GM20000 (cell line): ENCODE results near the gene ADGRV1.
"Not testable (repeated sequence)": the region's sequence is repeated elsewhere in the genome, so short reads cannot be mapped to it uniquely, and the experiment has no call there.

ENCODE experiments used
- DNase-seq: peaks from one replicate; pipeline ENCODE4 v3.0.0; 2012; ENCODE audit warnings: low spot score
- CTCF ChIP-seq: IDR thresholded peaks from 2 replicates; pipeline ENCODE4 v1.5.1; 2012; ENCODE audit warnings: mild to moderate bottlenecking, control low read depth; ENCODE audit errors: extremely low read depth, missing control alignments

ADGRV1 gene

GRCh38 chr5:91000743-91001142, 442.1 kb downstream of the ADGRV1 start:
- no peak for DNase-seq
- TF ChIP-seq CTCF = no peak

GRCh38 chr5:91006713-91007112, 448.1 kb downstream of the ADGRV1 start:
- DNase-seq = no peak
- TF ChIP-seq CTCF = no peak

DNA sequence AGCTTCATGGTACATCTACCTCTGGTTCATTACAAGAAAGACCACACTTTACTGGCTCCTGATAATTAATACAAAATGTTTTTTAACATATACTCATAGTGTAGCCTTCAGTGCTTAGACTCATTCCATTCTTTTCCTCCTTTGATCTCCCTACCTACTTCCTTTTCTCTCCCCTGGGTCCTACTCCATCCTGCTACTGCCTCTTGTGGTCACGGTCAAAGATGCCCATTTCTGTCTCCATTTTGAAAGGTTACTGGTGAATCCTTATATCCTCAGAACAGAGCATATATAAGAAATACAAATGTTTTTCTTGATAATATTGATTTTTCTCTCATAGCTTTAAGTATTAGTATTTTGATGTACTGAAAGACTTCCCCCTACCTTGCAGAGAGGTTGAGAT, 448.7 kb downstream of the ADGRV1 start:
- TF ChIP-seq CTCF = no peak
- DNase-seq = no peak

DNA sequence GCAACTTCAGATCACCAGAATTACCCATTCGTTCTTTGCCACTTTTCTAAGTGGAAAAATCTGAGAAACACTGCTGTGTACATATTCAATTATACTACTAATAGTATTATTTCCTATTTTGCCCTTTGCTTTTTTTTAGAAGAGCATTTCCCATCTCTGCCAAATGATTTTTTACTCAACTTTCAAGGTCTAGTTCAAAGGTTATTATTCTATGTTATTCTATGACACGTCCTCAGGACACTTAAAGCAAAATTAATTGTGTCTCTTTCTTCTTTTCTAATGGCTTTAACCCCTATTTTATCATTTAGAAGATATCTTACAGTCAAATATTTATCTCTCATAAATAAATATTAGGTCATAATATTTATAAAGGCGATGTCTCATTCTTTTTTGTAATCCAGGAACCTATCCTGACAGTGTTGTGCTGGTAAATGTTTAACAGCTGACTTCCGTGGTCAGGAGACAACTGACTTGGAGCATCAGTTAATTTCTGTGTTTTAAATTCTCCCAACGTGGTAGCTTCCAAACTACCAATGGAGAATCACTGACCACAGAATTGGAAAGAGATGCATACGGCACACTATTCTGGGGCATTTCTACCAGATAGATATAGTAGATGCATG, 449.3 kb downstream of the ADGRV1 start:
- no peak for TF ChIP-seq CTCF
- no peak for DNase-seq

- no peak for DNase-seq
- no peak for TF ChIP-seq CTCF
Measured at GRCh38 chr5:91010090-91010489, 451.5 kb downstream of the ADGRV1 start.

DNA sequence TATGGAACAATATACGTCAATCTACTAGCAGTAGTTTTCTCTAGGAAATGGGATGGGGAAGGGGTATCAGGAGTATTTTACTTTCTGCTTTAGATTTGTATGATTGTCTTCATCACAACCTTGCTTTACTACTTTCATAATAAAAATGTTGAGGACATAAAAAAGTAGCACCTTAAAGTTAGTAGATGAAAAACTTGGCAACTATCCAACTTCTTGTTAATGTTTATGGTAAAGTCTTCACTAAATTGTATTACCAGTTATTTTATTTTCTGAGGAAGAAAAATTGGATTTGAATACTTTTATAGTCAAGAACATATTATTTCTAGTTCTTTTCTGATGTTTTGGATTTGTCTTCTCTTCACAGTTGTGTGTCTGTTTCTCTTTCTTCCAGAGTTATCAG, 452.4 kb downstream of the ADGRV1 start:
- DNase-seq = no peak
- TF ChIP-seq CTCF = no peak

- not testable (repeated sequence) for DNase-seq
Measured at GRCh38 chr5:91012867-91013266, 454.3 kb downstream of the ADGRV1 start.

DNA sequence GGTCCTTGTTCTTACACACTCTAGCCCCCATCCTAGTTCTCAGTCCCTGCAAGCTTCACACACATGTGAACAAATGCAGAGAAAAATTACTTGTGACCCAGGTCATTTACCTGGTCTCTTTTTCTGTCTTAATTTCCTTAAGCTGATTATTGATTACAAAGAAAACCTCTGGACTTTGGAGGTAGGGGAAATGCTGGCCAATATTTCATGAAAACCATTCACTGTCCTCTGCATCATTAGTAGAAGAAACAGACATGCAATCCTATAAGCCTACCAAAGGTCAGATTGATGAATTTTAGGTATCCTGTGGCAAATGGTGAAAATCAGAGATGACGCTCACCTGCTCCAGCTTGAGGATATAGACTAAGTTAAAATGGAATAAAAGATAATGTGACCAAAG, 457.7 kb downstream of the ADGRV1 start:
- TF ChIP-seq CTCF = no peak
- DNase-seq = no peak
